GM12891 (cell line): Measurements from ENCODE around the gene TGIF1. TPM values are rescaled to one million over a fixed set of nuclear protein-coding genes. Genes with fewer than 3 reads are reported as not detected.
"Not testable (repeated sequence)": the region's sequence is repeated elsewhere in the genome, so short reads cannot be mapped to it uniquely, and the experiment has no call there.

ENCODE experiments used
- DNase-seq: peaks from one replicate; pipeline ENCODE4 v3.0.0; 2011; ENCODE audit warnings: low spot score; ENCODE audit not compliant: insufficient read length
- FAIRE-seq: peaks from 2 replicates; lab custom pipeline; 2011; peaks lifted over from hg19 to GRCh38; lab: Jason Lieb, UNC
- PAX5 ChIP-seq: IDR thresholded peaks from 2 replicates; pipeline ENCODE4 v1.6.1; 2011; ENCODE audit warnings: low read length, moderate library complexity, mild to moderate bottlenecking; ENCODE audit not compliant: insufficient read depth, severe bottlenecking
- POLR2A ChIP-seq: IDR thresholded peaks from 2 replicates; pipeline ENCODE4 v1.6.1; 2011; ENCODE audit warnings: low read depth, low read length, control low read depth
- POLR2AphosphoS5 ChIP-seq: IDR thresholded peaks from 2 replicates; pipeline ENCODE4 v1.6.1; 2011; ENCODE audit warnings: low read depth, low read length, control low read depth
- POU2F2 ChIP-seq: IDR thresholded peaks from 2 replicates; pipeline ENCODE4 v1.6.1; 2011; ENCODE audit warnings: low read depth, mild to moderate bottlenecking, control low read depth, low read length, moderate library complexity
- SPI1 ChIP-seq: IDR thresholded peaks from 2 replicates; pipeline ENCODE4 v1.6.1; 2011; ENCODE audit warnings: low read depth, low read length, control low read depth
- TAF1 ChIP-seq: IDR thresholded peaks from 2 replicates; pipeline ENCODE4 v1.6.1; 2011; ENCODE audit warnings: low read depth, low read length, control low read depth
- polyA plus RNA-seq: library from polyadenylated mRNA; unstranded; fragments of >200 nt; gene quantifications from one replicate; pipeline ENCODE4 v1.2.1, GENCODE V29; 2012; ENCODE audit warnings: low read depth, missing spikeins, inconsistent platforms; ENCODE audit not compliant: missing spikeins

TGIF1 gene
- 1.2 TPM for polyA plus RNA-seq

DNA sequence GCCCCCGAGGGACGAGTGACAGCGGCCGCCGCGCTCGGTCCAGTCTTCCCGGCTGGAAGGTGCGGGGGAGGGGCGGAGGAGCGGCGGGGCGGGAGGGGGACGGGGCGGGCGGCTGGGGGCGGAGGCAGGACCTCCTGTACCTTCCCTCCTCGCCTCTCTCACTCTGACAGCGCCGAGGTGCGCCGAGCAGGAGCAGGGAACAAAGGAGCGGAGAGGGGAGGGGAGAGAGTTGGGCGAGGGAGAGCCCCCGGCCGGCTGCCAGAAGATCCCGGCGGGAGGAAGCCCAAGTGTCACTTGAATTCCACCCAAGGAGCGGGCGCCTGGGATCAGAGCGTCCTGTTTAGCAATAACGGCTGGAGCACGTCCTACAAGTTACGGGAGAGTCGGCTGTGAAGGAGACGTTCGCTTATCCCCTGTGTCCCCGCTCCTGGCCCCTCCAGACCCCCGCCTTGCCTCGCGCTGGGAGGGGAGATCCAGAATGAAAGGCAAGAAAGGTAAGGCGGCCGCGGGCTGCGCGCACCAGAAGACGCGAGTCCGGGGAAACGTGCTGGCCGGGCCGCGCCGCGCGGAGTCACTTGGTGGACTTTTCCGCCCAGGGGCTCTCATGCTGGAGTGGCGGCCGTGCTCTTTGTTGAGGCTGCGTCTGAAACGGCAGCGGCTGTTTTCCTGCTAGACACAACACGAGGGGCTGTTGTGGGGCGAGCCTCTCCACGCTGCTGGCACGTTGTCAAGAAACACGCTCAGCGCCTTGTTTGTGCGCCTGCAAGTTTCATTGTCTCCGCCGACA, at the start of gene TGIF1:
TGIF1 (plus strand) TSS at position 161 of the 787 bp plus-strand sequence; CDS start at position 479, 318 bp downstream.
- no peak for FAIRE-seq
- TF ChIP-seq POU2F2 (no peak), POLR2A (no peak), POLR2AphosphoS5 (no peak; the same call in 1 of the 2 replicates), TAF1 (no peak), SPI1 (no peak), PAX5 (no peak)
- DNase-seq: no peak

DNA sequence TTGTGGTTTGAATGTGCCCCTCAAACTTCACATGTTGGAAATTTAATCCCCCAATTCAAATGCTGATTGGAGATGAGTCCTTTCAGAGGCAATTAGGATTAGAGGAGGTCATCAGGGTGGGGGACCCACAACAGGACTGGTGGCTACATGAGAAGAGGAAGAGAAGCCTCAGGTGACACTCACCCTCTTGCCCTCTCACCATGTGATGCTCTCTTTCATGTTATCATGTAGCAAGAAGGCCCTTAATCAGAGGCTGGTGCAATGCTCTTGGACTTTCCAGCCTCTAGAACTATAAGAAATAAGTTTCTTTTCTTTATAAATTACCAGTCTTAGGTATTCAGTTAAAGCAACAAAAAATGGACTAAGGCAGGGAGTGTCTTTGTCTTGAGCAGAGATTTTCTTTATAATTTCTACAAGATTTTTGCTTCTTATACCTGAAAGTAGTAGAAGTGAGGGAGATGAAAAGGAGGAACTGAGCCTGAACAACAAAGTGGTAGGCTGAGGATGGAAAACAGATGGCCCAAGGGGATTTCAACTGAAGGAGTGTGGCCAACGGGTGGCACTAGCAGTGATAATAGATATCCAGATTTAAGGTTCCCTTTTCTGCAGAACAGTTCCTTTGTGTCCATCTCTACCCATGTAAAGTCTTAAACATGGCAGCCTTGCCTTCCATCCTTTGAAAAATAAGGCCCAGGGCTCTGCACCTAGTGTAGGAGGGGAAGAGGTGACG, 49.2 kb upstream of the TGIF1 start:
- DNase-seq (no peak), FAIRE-seq (no peak)
- TF ChIP-seq POU2F2: no peak
- TF ChIP-seq POLR2A: no peak
- no peak for TF ChIP-seq PAX5
- no peak for TF ChIP-seq POLR2AphosphoS5
- peak; percentile 77 for TF ChIP-seq SPI1
- TF ChIP-seq TAF1: no peak

GRCh38 chr18:3401669-3402620, 48.0 kb upstream of the TGIF1 start:
- FAIRE-seq: peak; percentile 78
- TF ChIP-seq POU2F2 (peak; percentile 72), SPI1 (peak; percentile 90), TAF1 (no peak)
- DNase-seq: no peak

DNA sequence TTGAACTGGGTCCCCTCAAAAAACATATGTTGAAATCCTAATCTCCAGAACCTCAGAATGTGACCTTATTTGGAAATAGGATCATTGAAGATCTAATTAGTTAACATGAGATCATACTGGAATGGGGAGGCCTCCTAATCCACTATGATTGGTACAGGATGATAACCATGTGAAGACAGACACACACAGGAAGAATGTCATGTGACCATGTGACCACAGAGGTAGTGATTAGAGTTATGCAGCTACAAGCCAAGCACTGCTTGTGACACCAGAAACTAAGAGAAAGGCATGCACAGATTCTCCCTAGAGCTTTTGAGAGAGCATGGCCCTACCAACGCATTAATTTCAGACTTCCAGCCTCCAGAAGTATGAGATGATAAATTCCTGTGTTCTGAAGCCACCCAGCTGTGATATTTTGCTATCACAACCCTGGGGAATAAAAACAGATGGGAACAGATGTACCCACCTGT, 47.0 kb upstream of the TGIF1 start:
- FAIRE-seq (peak; percentile 84), DNase-seq (no peak)
- TF ChIP-seq TAF1 (no peak), POU2F2 (no peak), SPI1 (no peak), POLR2AphosphoS5 (no peak), PAX5 (no peak), POLR2A (no peak)

DNA sequence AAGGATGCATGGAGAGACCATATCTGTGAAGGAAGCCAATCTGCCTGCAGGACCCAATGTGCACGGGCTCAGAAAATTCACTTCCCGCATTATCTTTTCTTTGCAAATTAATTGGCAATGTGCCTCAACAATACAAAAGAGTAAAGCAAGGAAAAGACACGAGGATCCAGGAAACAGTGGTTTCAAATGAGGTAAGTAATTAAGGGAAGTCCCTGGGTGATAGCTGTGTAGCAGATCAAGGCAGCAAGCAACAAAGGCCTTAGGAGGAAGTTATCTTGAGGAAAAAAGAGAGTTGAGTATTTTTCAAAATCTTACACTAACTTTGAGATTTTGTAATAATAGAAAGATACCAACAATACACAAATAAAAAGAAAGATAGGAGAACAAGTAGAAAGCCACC, 44.3 kb upstream of the TGIF1 start:
- no peak for DNase-seq
- FAIRE-seq: no peak
- TF ChIP-seq POLR2A (no peak), SPI1 (no peak), POLR2AphosphoS5 (no peak), POU2F2 (no peak), PAX5 (no peak), TAF1 (no peak)

DNA sequence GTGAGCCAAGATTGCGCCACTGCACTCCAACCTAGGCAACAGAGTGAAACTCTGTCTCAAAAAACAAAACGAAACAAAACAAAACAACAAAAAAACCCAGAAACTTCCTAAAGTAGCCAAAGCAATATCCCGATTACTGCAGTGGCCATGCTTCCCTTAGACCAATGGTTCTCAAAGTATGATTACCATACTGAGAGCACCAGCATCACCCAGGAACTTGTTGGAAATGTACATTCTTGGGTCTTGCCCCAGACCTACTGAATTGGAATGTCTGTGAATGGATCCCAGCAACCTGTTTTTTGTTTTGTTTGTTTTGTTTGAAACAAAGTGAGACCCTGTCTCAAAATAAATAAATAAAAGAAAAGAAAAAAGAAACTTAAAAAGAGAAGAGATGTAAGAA, 41.9 kb upstream of the TGIF1 start:
- TF ChIP-seq TAF1 (no peak), SPI1 (no peak), POU2F2 (no peak), POLR2A (no peak), POLR2AphosphoS5 (no peak), PAX5 (no peak)
- DNase-seq: no peak
- no peak for FAIRE-seq

DNA sequence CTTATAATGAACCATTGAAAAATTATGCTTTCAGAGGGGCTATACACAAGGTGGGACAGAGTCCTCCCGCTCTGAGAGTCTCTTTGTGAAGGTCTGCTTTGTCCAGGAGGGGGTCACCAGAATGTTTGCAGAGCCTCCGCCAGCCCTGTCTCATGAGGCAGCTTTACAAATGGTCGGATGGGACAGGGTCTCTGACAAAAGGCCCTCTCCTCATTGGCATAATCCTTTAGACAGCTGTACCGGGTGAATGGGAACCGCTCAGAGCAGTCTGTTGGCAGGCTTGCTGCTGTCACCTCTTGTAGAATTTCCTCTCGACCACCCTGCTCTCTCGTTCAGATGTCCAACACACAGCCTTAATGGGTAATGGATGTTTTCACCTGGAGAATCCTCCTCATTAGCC, 40.2 kb upstream of the TGIF1 start:
- no peak for DNase-seq
- no peak for FAIRE-seq
- TF ChIP-seq PAX5 (no peak), POLR2AphosphoS5 (no peak), POU2F2 (no peak), POLR2A (no peak), SPI1 (no peak), TAF1 (no peak)

DNA sequence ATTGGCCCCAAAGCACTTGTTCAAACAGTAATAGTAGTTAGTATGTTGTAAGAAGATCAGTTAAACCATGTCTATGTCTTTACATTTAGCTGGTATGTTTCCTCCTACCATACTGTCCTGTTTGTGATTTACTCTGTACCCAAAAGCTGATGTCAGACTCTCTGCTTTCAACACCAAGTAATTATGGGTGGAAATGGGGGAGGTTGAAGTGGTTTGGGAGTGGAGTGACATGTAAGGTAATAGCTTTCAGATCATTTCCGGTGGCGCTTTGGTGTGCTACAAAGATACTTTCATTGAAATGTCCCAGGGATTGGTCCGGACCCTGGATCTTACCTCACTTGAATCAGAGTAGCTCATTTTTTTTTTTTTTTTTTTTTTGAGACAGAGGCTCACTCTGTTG, 39.7 kb upstream of the TGIF1 start:
- no peak for TF ChIP-seq PAX5
- no peak for TF ChIP-seq SPI1
- TF ChIP-seq POU2F2: no peak
- TF ChIP-seq POLR2AphosphoS5: no peak
- no peak for TF ChIP-seq POLR2A
- FAIRE-seq: no peak
- no peak for DNase-seq

DNA sequence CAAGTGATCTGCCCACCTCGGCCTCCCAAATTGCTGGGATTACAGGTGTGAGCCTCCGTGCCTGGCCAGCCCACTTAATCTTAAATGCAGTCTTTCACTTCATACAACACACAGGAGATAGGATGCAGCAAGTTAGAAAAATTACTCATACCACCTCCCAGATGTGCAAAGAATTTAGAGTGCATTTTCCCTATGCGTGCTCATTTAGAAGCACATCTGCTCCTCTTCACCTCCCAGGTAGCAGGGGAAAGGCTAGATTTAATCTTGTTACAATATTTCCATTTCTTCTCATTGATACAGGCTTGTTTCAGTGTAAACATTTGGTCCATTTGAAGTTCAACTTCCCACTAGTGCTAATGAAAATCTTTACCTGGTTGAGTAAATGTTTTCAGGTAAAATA, 39.1 kb upstream of the TGIF1 start:
- FAIRE-seq, DNase-seq: not testable (repeated sequence)

DNA sequence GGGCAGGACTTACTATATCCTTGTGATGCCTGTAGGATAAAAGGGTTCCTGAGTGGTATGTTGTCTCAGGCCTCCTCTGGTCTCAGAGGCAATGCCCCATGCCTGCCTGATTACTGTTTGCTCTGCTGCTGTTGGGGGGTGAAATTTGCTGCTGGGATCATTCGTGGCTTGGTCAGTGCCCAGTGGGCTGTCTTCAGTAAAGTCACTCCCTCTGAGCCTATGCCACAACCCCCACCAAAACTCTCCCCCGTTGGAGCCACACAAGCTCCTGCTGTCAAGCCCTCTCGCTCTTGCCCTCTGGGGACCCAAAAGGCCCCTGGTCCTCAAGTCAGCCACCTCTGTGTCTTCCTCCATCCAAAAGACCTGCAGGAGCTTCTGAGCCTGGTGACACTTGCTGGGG, 38.6 kb upstream of the TGIF1 start:
- TF ChIP-seq POLR2A (no peak), POLR2AphosphoS5 (no peak), PAX5 (no peak), POU2F2 (no peak), SPI1 (no peak), TAF1 (no peak)
- FAIRE-seq (no peak), DNase-seq (no peak)
